ENCODE measurements around the gene OPALIN.

- TF ChIP-seq CTCF (IDR thresholded peaks at IDR 0.05), result no peak
- TF ChIP-seq POLR2A (IDR thresholded peaks at IDR 0.05), result no peak
These were observed 25.7 kb upstream of the OPALIN start for GRCh38 chr10:96384506-96384905.
